Skeletal muscle tissue (tissue), 4 donors: ENCODE measurements around the gene NNAT. TPM values are rescaled to one million over a fixed set of nuclear protein-coding genes. Genes with fewer than 3 reads are reported as not detected.

ENCODE experiments used
- H3K27ac ChIP-seq: one replicate; pipeline ENCODE4 v1.7.0; 2013; ENCODE audit warnings: mild to moderate bottlenecking, low read depth, low read length, inconsistent platforms
- H3K27me3 ChIP-seq, 3 donors: one replicate each; pipeline ENCODE4 v1.7.0; 2013; ENCODE audit warnings: low read length in 3 of 3; ENCODE audit not compliant: control insufficient read depth in 3 of 3, insufficient read depth in 3 of 3
- H3K36me3 ChIP-seq, 3 donors: one replicate each; pipeline ENCODE4 v1.7.0; 2013; ENCODE audit warnings: low read length in 3 of 3; ENCODE audit not compliant: control insufficient read depth in 3 of 3, insufficient read depth in 3 of 3
- H3K4me1 ChIP-seq, 3 donors: one replicate each; pipeline ENCODE4 v1.7.0; 2013; ENCODE audit warnings: low read length in 3 of 3, mild to moderate bottlenecking in 3 of 3; ENCODE audit not compliant: control insufficient read depth in 3 of 3, insufficient read depth in 3 of 3
- H3K4me3 ChIP-seq, 3 donors: one replicate each; pipeline ENCODE4 v1.7.0; 2013; ENCODE audit warnings: low read length in 3 of 3
- H3K9ac ChIP-seq, 3 donors: one replicate each; pipeline ENCODE4 v1.7.0; 2013; ENCODE audit warnings: low read length in 3 of 3, mild to moderate bottlenecking in 3 of 3, moderate library complexity in 2 of 3, low read depth in 1 of 3
- H3K9me3 ChIP-seq, 3 donors: one replicate each; pipeline ENCODE4 v1.7.0; 2013; ENCODE audit warnings: low read length in 3 of 3; ENCODE audit not compliant: control insufficient read depth in 3 of 3
- total RNA-seq: library from RNA; depleted of rRNA; stranded (reverse); fragments of >200 nt; gene quantifications from one replicate; pipeline ENCODE4 v1.2.3, GENCODE V29; 2014
- donor health status: Osteomylitis.

NNAT gene
- total RNA-seq, 1 donor from 2014 or later: 133 TPM

- Histone ChIP-seq H3K9me3 (no peaks in the 10 kb centered on the region), H3K36me3 (peaks cover 9 to 13% (median 10%) of the 10 kb centered on the region in 3 donors), H3K27me3 (no peaks in the 10 kb centered on the region), H3K4me1 (peaks cover 74% of the 10 kb centered on the region in 3 donors), H3K4me3 (peak overlapping the region; percentile 85 to 95 (median 89)), H3K9ac (peak overlapping the region; percentile 87 to 100 (median 96)), H3K27ac (peak overlapping the region; percentile 99)
Observed at GRCh38 chr20:37523012-37523391, 2.0 kb downstream of the NNAT start.

GRCh38 chr20:37523911-37524700 is 3.1 kb downstream of the NNAT start:
- peak overlapping the region; percentile 99 for H3K27ac ChIP-seq
- H3K27me3 ChIP-seq: no peaks in the 10 kb centered on the region
- peaks cover 2 to 7% (median 3%) of the 10 kb centered on the region in 3 donors for H3K36me3 ChIP-seq
- peak overlapping the region; percentile 93 to 96 (median 95) for H3K4me3 ChIP-seq
- peaks cover 70 to 73% (median 71%) of the 10 kb centered on the region in 3 donors for H3K4me1 ChIP-seq
- no peaks in the 10 kb centered on the region for H3K9me3 ChIP-seq
- peak overlapping the region; percentile 87 to 100 (median 96) for H3K9ac ChIP-seq

- Histone ChIP-seq H3K4me1 (peaks cover 60 to 64% (median 61%) of the 10 kb centered on the region in 3 donors), H3K27me3 (no peaks in the 10 kb centered on the region), H3K9me3 (no peaks in the 10 kb centered on the region), H3K4me3 (peak overlapping the region; percentile 93 to 96 (median 95)), H3K27ac (peak overlapping the region; percentile 99), H3K36me3 (peaks cover 2 to 7% (median 3%) of the 10 kb centered on the region in 3 donors), H3K9ac (peak overlapping the region; percentile 50 to 100 (median 69))
Observed at GRCh38 chr20:37524859-37525708, 4.0 kb downstream of the NNAT start.

- Histone ChIP-seq H3K9ac (peak overlapping the region; percentile 47 to 100 (median 69)), H3K4me3 (peak overlapping the region; percentile 93 to 96 (median 95)), H3K9me3 (no peaks in the 10 kb centered on the region), H3K27me3 (no peaks in the 10 kb centered on the region), H3K27ac (peak overlapping the region; percentile 99), H3K4me1 (peaks cover 53 to 57% (median 54%) of the 10 kb centered on the region in 3 donors), H3K36me3 (peaks cover 0 to 4% (median 2%) of the 10 kb centered on the region in 3 donors)
Observed at GRCh38 chr20:37525810-37526209, 4.8 kb downstream of the NNAT start.

- Histone ChIP-seq H3K4me1 (peaks cover 49 to 52% (median 50%) of the 10 kb centered on the region in 3 donors), H3K27me3 (no peaks in the 10 kb centered on the region), H3K27ac (peak overlapping the region; percentile 99), H3K9ac (peak overlapping the region; percentile 82 to 100 (median 100)), H3K9me3 (no peaks in the 10 kb centered on the region), H3K36me3 (peaks cover 0 to 4% (median 2%) of the 10 kb centered on the region in 3 donors), H3K4me3 (peak overlapping the region; percentile 93 to 96 (median 95))
Observed at GRCh38 chr20:37526238-37526838, 5.3 kb downstream of the NNAT start.

- H3K9ac ChIP-seq: peak overlapping the region; percentile 97 to 100 (median 100)
- H3K27ac ChIP-seq: peak overlapping the region; percentile 99
- H3K36me3 ChIP-seq: peaks cover 0 to 4% (median 2%) of the 10 kb centered on the region in 3 donors
- H3K4me3 ChIP-seq: peak overlapping the region; percentile 93 to 96 (median 95)
- peaks cover 47 to 50% (median 47%) of the 10 kb centered on the region in 3 donors for H3K4me1 ChIP-seq
- H3K9me3 ChIP-seq: no peaks in the 10 kb centered on the region
- H3K27me3 ChIP-seq: no peaks in the 10 kb centered on the region
Observed at GRCh38 chr20:37526839-37527637, 6.0 kb downstream of the NNAT start.

GRCh38 chr20:37527638-37528445 is 6.8 kb downstream of the NNAT start, which contains the start of gene BLCAP:
BLCAP (minus strand) TSS chr20:37527876; CDS start chr20:37519174, 8,702 bp downstream.
- Histone ChIP-seq H3K36me3 (peaks cover 0 to 4% (median 2%) of the 10 kb centered on the region in 3 donors), H3K27ac (peak within 1 kb of the TSS; percentile 99), H3K4me1 (peaks cover 44 to 47% (median 44%) of the 10 kb centered on the region in 3 donors), H3K4me3 (peak within 1 kb of the TSS; percentile 93 to 96 (median 95)), H3K9me3 (no peaks in the 10 kb centered on the region), H3K9ac (peak within 1 kb of the TSS; percentile 97 to 100 (median 100)), H3K27me3 (no peaks in the 10 kb centered on the region)

GRCh38 chr20:37528446-37529213 is 7.6 kb downstream of the NNAT start:
- H3K9ac ChIP-seq: peak overlapping the region; percentile 97 to 100 (median 100)
- peaks cover 36 to 39% (median 36%) of the 10 kb centered on the region in 3 donors for H3K4me1 ChIP-seq
- H3K27ac ChIP-seq: peak overlapping the region; percentile 99
- H3K36me3 ChIP-seq: peaks cover 0 to 2% (median 2%) of the 10 kb centered on the region in 3 donors
- H3K27me3 ChIP-seq: no peaks in the 10 kb centered on the region
- H3K4me3 ChIP-seq: peak overlapping the region; percentile 93 to 96 (median 95)
- no peaks in the 10 kb centered on the region for H3K9me3 ChIP-seq
